SK-N-SH (cell line): ENCODE measurements around the gene CDKAL1. TPM values are rescaled to one million over a fixed set of nuclear protein-coding genes. Genes with fewer than 3 reads are reported as not detected.

Experiments
- CTCF ChIA-PET: fragments of 300-600, 350-600 bp; formaldehyde crosslinking; extraction: SDS; loops from one replicate; lab custom pipeline; 2021; lab: Yijun Ruan, JAX
- POLR2A ChIA-PET: fragments of 350-600 bp; sonication (Branson Sonifier 250); formaldehyde crosslinking; extraction: SDS; loops from one replicate; lab custom pipeline; 2020; ENCODE audit warnings: antibody characterized with exemption, inconsistent platforms; lab: Yijun Ruan, JAX
- DNase-seq: peaks from one replicate; pipeline ENCODE4 v3.0.0; 2012
- H2AFZ ChIP-seq: fragments of 200-600 bp; sonication (generic); 2 replicates; pipeline ENCODE4 v1.8.1; 2016; ENCODE audit warnings: antibody characterized with exemption, mild to moderate bottlenecking, low read depth
- H3F3A ChIP-seq: fragments of 200-600 bp; sonication (generic); replicated peaks from 2 replicates; pipeline ENCODE3; 2016; ENCODE audit warnings: antibody characterized with exemption, mild to moderate bottlenecking; ENCODE audit not compliant: insufficient read depth
- H3K27ac ChIP-seq, 2 experiments: fragments of 200-500 bp in 1 of 2; fragments of 200-600 bp in 1 of 2; sonication (Bioruptor generic) in 1 of 2; sonication (generic), shearing (Covaris generic) in 1 of 2; 2 replicates each; pipeline versions ENCODE4 v1.5.1 to v1.6.1; 2014 to 2016; ENCODE audit warnings: low read depth in 2 of 2, inconsistent platforms in 1 of 2, low read length in 1 of 2, mild to moderate bottlenecking in 1 of 2, mixed read lengths in 1 of 2
- H3K27me3 ChIP-seq: fragments of 200-600 bp; sonication (generic), shearing (Covaris generic); 2 replicates; pipeline ENCODE4 v1.6.1; 2016; ENCODE audit warnings: mixed run types; ENCODE audit not compliant: insufficient read depth
- H3K36me3 ChIP-seq, 2 experiments: fragments of 200-500 bp in 1 of 2; fragments of 200-600 bp in 1 of 2; sonication (Bioruptor generic) in 1 of 2; sonication (generic) in 1 of 2; replicated peaks in 1 of 2; 2 replicates each; pipeline versions ENCODE3 to v1.5.1; 2014 to 2016; ENCODE audit warnings: low read length in 1 of 2, mild to moderate bottlenecking in 1 of 2; ENCODE audit not compliant: insufficient read depth in 2 of 2, control insufficient read depth in 1 of 2
- H3K4me1 ChIP-seq, 2 experiments: fragments of 200-500 bp in 1 of 2; fragments of 200-600 bp in 1 of 2; sonication (Bioruptor generic) in 1 of 2; sonication (generic), shearing (Covaris generic) in 1 of 2; 2 replicates each; pipeline versions ENCODE4 v1.5.1 to v1.6.1; 2014 to 2016; ENCODE audit warnings: low read depth in 1 of 2, low read length in 1 of 2, mixed run types in 1 of 2; ENCODE audit not compliant: insufficient read depth in 2 of 2, control insufficient read depth in 1 of 2
- H3K4me2 ChIP-seq: fragments of 200-600 bp; sonication (generic), shearing (Covaris generic); 2 replicates; pipeline ENCODE4 v1.6.1; 2017; ENCODE audit warnings: mixed run types
- H3K4me3 ChIP-seq, 2 experiments: fragments of 200-500 bp in 1 of 2; fragments of 200-600 bp in 1 of 2; sonication (Bioruptor generic) in 1 of 2; sonication (generic), shearing (Covaris generic) in 1 of 2; 2 replicates each; pipeline versions ENCODE4 v1.5.1 to v1.8.1; 2014 to 2016; ENCODE audit warnings: low read depth in 2 of 2, inconsistent platforms in 1 of 2, low read length in 1 of 2, mild to moderate bottlenecking in 1 of 2, mixed read lengths in 1 of 2, moderate library complexity in 1 of 2
- H3K79me2 ChIP-seq: fragments of 200-600 bp; sonication (generic); 2 replicates; pipeline ENCODE4 v1.8.1; 2017; ENCODE audit warnings: mild to moderate bottlenecking; ENCODE audit not compliant: insufficient read depth
- H3K9ac ChIP-seq: fragments of 200-600 bp; sonication (generic); 2 replicates; pipeline ENCODE4 v1.6.1; 2017; ENCODE audit warnings: mixed run types
- H3K9me2 ChIP-seq: fragments of 200-600 bp; sonication (generic); 2 replicates; pipeline ENCODE4 v1.6.1; 2017; ENCODE audit warnings: mixed run types
- H3K9me3 ChIP-seq: fragments of 200-600 bp; sonication (generic); 2 replicates; pipeline ENCODE4 v1.6.1; 2017; ENCODE audit warnings: mixed run types, mild to moderate bottlenecking, moderate library complexity
- H4K20me1 ChIP-seq: fragments of 200-600 bp; sonication (generic); 2 replicates; pipeline ENCODE4 v1.6.1; 2017; ENCODE audit warnings: mild to moderate bottlenecking, mixed run types; ENCODE audit not compliant: insufficient read depth
- CHD2 ChIP-seq: fragments of 150-350 bp; IDR thresholded peaks from 2 replicates; pipeline ENCODE4 v1.6.1; 2018; ENCODE audit warnings: low read length; ENCODE audit not compliant: partially characterized antibody
- CTCF ChIP-seq: fragments of 200-600 bp; sonication (generic); IDR thresholded peaks from 2 replicates; pipeline ENCODE4 v1.6.1; 2017; ENCODE audit warnings: antibody characterized with exemption, mild to moderate bottlenecking, moderate library complexity
- EP300 ChIP-seq, 2 experiments: IDR thresholded peaks; 2 replicates each; pipeline versions ENCODE4 v1.4.0 to v1.6.1; 2012; ENCODE audit warnings: borderline replicate concordance in 1 of 2, low read depth in 1 of 2, low read length in 1 of 2
- EZH2phosphoT487 ChIP-seq: fragments of 200-600 bp; sonication (generic); IDR thresholded peaks from 2 replicates; pipeline ENCODE4 v1.6.1; 2017; ENCODE audit warnings: low read depth, mixed run types, mild to moderate bottlenecking, antibody characterized with exemption, moderate library complexity, borderline replicate concordance
- GATA2 ChIP-seq: sonication (generic); formaldehyde crosslinking; IDR thresholded peaks from 2 replicates; pipeline ENCODE4 v1.5.0; 2020; ENCODE audit warnings: mild to moderate bottlenecking, missing genetic modification reagents
- IRF3 ChIP-seq: fragments of 150-350 bp; IDR thresholded peaks from 2 replicates; pipeline ENCODE4 v1.6.1; 2016; ENCODE audit warnings: mild to moderate bottlenecking, low read depth, low read length
- NFIC ChIP-seq: IDR thresholded peaks from 2 replicates; pipeline ENCODE4 v1.4.0; 2012; ENCODE audit warnings: borderline replicate concordance
- RAD21 ChIP-seq: IDR thresholded peaks from 2 replicates; pipeline ENCODE4 v1.6.1; 2012; ENCODE audit warnings: mild to moderate bottlenecking, low read length
- REST ChIP-seq: IDR thresholded peaks from 2 replicates; pipeline ENCODE4 v1.6.1; 2012; ENCODE audit warnings: mild to moderate bottlenecking, low read depth, low read length, moderate library complexity
- USF1 ChIP-seq: IDR thresholded peaks from 2 replicates; pipeline ENCODE4 v1.4.0; 2012; ENCODE audit warnings: low read depth, borderline replicate concordance
- USF2 ChIP-seq: fragments of 150-350 bp; IDR thresholded peaks from 2 replicates; pipeline ENCODE4 v1.6.1; 2017; ENCODE audit warnings: antibody characterized with exemption, low read length, low read depth, borderline replicate concordance
- ZBTB33 ChIP-seq: IDR thresholded peaks from 2 replicates; pipeline ENCODE4 v1.4.0; 2012; ENCODE audit warnings: low read depth, borderline replicate concordance
- WGBS: methylation state at CpG from one replicate; pipeline ENCODE4 v1.1.6; 2017; ENCODE audit warnings: low lambda C conversion rate; 5-methylcytosine and 5-hydroxymethylcytosine counted together
- polyA plus RNA-seq, 3 experiments: library from polyadenylated mRNA; depleted of rRNA; stranded (reverse); fragments of >200 nt; gene quantifications; 2 replicates each; pipeline ENCODE4 v1.2.3, GENCODE V29; 2012

The CDKAL1 gene
- polyA plus RNA-seq, 1 of the 3 experiments (the other 2 are of a cell fraction), result 2.6 TPM

- CTCF ChIA-PET, result interaction anchor here (0.7 kb wide), 1 partner anchor 34 kb away, joined by 3 read pairs; no protein-coding TSS in a partner anchor
- POLR2A ChIA-PET, result no interaction called here
These were observed 130.0 kb downstream of the CDKAL1 start for GRCh38 chr6:20664250-20664649.

More at GRCh38 chr6:20664250-20664649, 130.0 kb downstream of the CDKAL1 start:
- Histone ChIP-seq H3F3A (no peaks in the 10 kb centered on the region), H3K36me3 (no peaks in the 10 kb centered on the region), H3K4me1 (peaks cover 7 to 8% of the 10 kb centered on the region in 2 experiments; a peak in 3 of 4 replicates), H3K27me3 (no peaks in the 10 kb centered on the region), H4K20me1 (no peaks in the 10 kb centered on the region), H2AFZ (no peak overlapping the region), H3K27ac (no peak overlapping the region), H3K9me3 (no peaks in the 10 kb centered on the region), H3K4me3 (no peak overlapping the region), H3K9ac (no peak overlapping the region), H3K4me2 (no peak overlapping the region), H3K79me2 (no peaks in the 10 kb centered on the region), H3K9me2 (no peaks in the 10 kb centered on the region)
- whole genome bisulfite sequencing, result 90% methylated on average over 1 of the region's 1 CpG
- no peak for DNase-seq
- TF ChIP-seq CHD2, result no peak
- no peak for TF ChIP-seq NFIC
- no peak for TF ChIP-seq USF1
- no peak for TF ChIP-seq GATA2
- TF ChIP-seq RAD21, result no peak
- no peak for TF ChIP-seq USF2
- TF ChIP-seq ZBTB33, result no peak
- TF ChIP-seq CTCF, result no peak
- no peak for TF ChIP-seq EP300 (IDR thresholded peaks at IDR 0.05; ENCODE audit: borderline replicate concordance in 1 of 2, low read depth in 1 of 2, low read length in 1 of 2)
- TF ChIP-seq IRF3, result no peak
- no peak for TF ChIP-seq REST
- no peak for TF ChIP-seq EZH2phosphoT487
